ENCODE data around the gene TIMELESS.

The TIMELESS gene

GRCh38 chr12:56474389-56474788 is 25.2 kb upstream of the TIMELESS start:
- H2AFZ ChIP-seq (ENCODE audit: low read depth, low read length), result no peak overlapping the region
- no peak overlapping the region for H3K23ac ChIP-seq (ENCODE audit: low read length in 2 of 2)
- H4K8ac ChIP-seq (ENCODE audit: low read length), result no peak overlapping the region
- H3K4me1 ChIP-seq (ENCODE audit: control insufficient read depth, insufficient read depth, low read depth, low read length), result peaks cover 3% of the 10 kb centered on the region
- H3K27me3 ChIP-seq (ENCODE audit: control insufficient read depth in 1 of 2, insufficient read depth in 1 of 2, low read length in 2 of 2), result no peaks in the 10 kb centered on the region
- no peak overlapping the region for H2BK12ac ChIP-seq (ENCODE audit: low read length in 2 of 2)
- no peak overlapping the region for H3K9ac ChIP-seq (ENCODE audit: low read length)
- DNase-seq, result no peak
- H3K4me3 ChIP-seq (ENCODE audit: insufficient read depth in 1 of 2, low read depth in 1 of 2, low read length in 2 of 2), result no peak overlapping the region
- H3K14ac ChIP-seq (ENCODE audit: low read length in 2 of 2), result no peak overlapping the region
- H2BK15ac ChIP-seq (ENCODE audit: low read depth, poor library complexity, severe bottlenecking), result no peak overlapping the region
- H3K9me3 ChIP-seq (ENCODE audit: control insufficient read depth, low read length), result no peaks in the 10 kb centered on the region
- H3K18ac ChIP-seq (ENCODE audit: low read depth in 1 of 2, low read length in 2 of 2), result no peak overlapping the region
- H3K27ac ChIP-seq (ENCODE audit: low read length, poor library complexity, severe bottlenecking), result no peak overlapping the region
- H3K79me1 ChIP-seq (replicated peaks; ENCODE audit: low read length, poor library complexity, severe bottlenecking), result peaks cover 20% of the 10 kb centered on the region
- H3K4me2 ChIP-seq (ENCODE audit: low read length, poor library complexity, severe bottlenecking), result no peak overlapping the region
- no peak overlapping the region for H2BK120ac ChIP-seq (ENCODE audit: low read depth, low read length)
- H2BK5ac ChIP-seq (ENCODE audit: low read depth, low read length, poor library complexity, severe bottlenecking), result no peak overlapping the region
- H2AK5ac ChIP-seq (ENCODE audit: low read length, severe bottlenecking), result no peak overlapping the region
- H4K91ac ChIP-seq (ENCODE audit: low read length), result no peak overlapping the region
- H3K36me3 ChIP-seq (ENCODE audit: control insufficient read depth in 1 of 2, insufficient read depth in 2 of 2, low read depth in 1 of 2, low read length in 2 of 2), result peaks cover 15 to 34% of the 10 kb centered on the region in 2 experiments
- WGBS, result 97% methylated on average over 9 of the region's 9 CpGs
- H3K4ac ChIP-seq (ENCODE audit: low read depth in 1 of 2, low read length in 2 of 2), result no peak overlapping the region

- Histone ChIP-seq H2BK12ac (ENCODE audit: low read length in 2 of 2) (peak overlapping the region in 1 of 2 experiments; percentile 59), H3K18ac (ENCODE audit: low read depth in 1 of 2, low read length in 2 of 2) (no peak overlapping the region)
- 69% methylated on average over 19 of the region's 19 CpGs for WGBS
Measured at GRCh38 chr12:56469007-56469930, 20.0 kb upstream of the TIMELESS start.

GRCh38 chr12:56468216-56469006 is 19.2 kb upstream of the TIMELESS start, which contains the start of gene SPRYD4:
Gene SPRYD4, plus strand, starts transcription at chr12:56468578. Its CDS starts 14 bp downstream, at chr12:56468592.
- H3K9ac ChIP-seq (ENCODE audit: low read length), result peak within 1 kb of the TSS; percentile 94
- H4K8ac ChIP-seq (ENCODE audit: low read length), result peak within 1 kb of the TSS; percentile 88
- H3K27ac ChIP-seq (ENCODE audit: low read length, poor library complexity, severe bottlenecking), result peak within 1 kb of the TSS; percentile 73
- peaks cover 8% of the 10 kb centered on the region for H3K4me1 ChIP-seq (ENCODE audit: control insufficient read depth, insufficient read depth, low read depth, low read length)
- H2BK12ac ChIP-seq (ENCODE audit: low read length in 2 of 2), result peak within 1 kb of the TSS in 1 of 2 experiments; percentile 59
- 1% methylated on average over 43 of the region's 43 CpGs for WGBS
- no peak within 1 kb of the TSS for H2BK15ac ChIP-seq (ENCODE audit: low read depth, poor library complexity, severe bottlenecking)
- peak within 1 kb of the TSS in 1 of 2 experiments; percentile 86 for H3K23ac ChIP-seq (ENCODE audit: low read length in 2 of 2)
- peak within 1 kb of the TSS; percentile 36 for H2AK5ac ChIP-seq (ENCODE audit: low read length, severe bottlenecking)
- no peak within 1 kb of the TSS for H3K18ac ChIP-seq (ENCODE audit: low read depth in 1 of 2, low read length in 2 of 2)
- peak within 1 kb of the TSS; percentile 39 to 90 for H3K4ac ChIP-seq (ENCODE audit: low read depth in 1 of 2, low read length in 2 of 2)
- H3K4me2 ChIP-seq (ENCODE audit: low read length, poor library complexity, severe bottlenecking), result peak within 1 kb of the TSS; percentile 92
- H3K36me3 ChIP-seq (ENCODE audit: control insufficient read depth in 1 of 2, insufficient read depth in 2 of 2, low read depth in 1 of 2, low read length in 2 of 2), result peaks cover 9 to 28% of the 10 kb centered on the region in 2 experiments
- peak within 1 kb of the TSS; percentile 64 to 87 for H3K4me3 ChIP-seq (ENCODE audit: insufficient read depth in 1 of 2, low read depth in 1 of 2, low read length in 2 of 2)
- peak within 1 kb of the TSS; percentile 30 for H4K91ac ChIP-seq (ENCODE audit: low read length)
- H2BK5ac ChIP-seq (ENCODE audit: low read depth, low read length, poor library complexity, severe bottlenecking), result peak within 1 kb of the TSS; percentile 90
- H2AFZ ChIP-seq (ENCODE audit: low read depth, low read length), result peak within 1 kb of the TSS; percentile 58
- peak within 1 kb of the TSS; percentile 80 for H2BK120ac ChIP-seq (ENCODE audit: low read depth, low read length)
- H3K79me1 ChIP-seq (replicated peaks; ENCODE audit: low read length, poor library complexity, severe bottlenecking), result peaks cover 18% of the 10 kb centered on the region
- H3K14ac ChIP-seq (ENCODE audit: low read length in 2 of 2), result peak within 1 kb of the TSS in 1 of 2 experiments; percentile 55
- H3K27me3 ChIP-seq (ENCODE audit: control insufficient read depth in 1 of 2, insufficient read depth in 1 of 2, low read length in 2 of 2), result no peaks in the 10 kb centered on the region
- no peaks in the 10 kb centered on the region for H3K9me3 ChIP-seq (ENCODE audit: control insufficient read depth, low read length)
- peak; percentile 93 for DNase-seq

More at GRCh38 chr12:56469007-56469930, 20.0 kb upstream of the TIMELESS start:
- Histone ChIP-seq H2BK5ac (ENCODE audit: low read depth, low read length, poor library complexity, severe bottlenecking) (no peak overlapping the region), H3K9ac (ENCODE audit: low read length) (peak overlapping the region; percentile 94), H3K27me3 (ENCODE audit: control insufficient read depth in 1 of 2, insufficient read depth in 1 of 2, low read length in 2 of 2) (no peaks in the 10 kb centered on the region), H3K36me3 (ENCODE audit: control insufficient read depth in 1 of 2, insufficient read depth in 2 of 2, low read depth in 1 of 2, low read length in 2 of 2) (peaks cover 9 to 32% of the 10 kb centered on the region in 2 experiments), H2AFZ (ENCODE audit: low read depth, low read length) (peak overlapping the region; percentile 58), H3K79me1 (replicated peaks; ENCODE audit: low read length, poor library complexity, severe bottlenecking) (peaks cover 19% of the 10 kb centered on the region), H3K27ac (ENCODE audit: low read length, poor library complexity, severe bottlenecking) (no peak overlapping the region), H3K4ac (ENCODE audit: low read depth in 1 of 2, low read length in 2 of 2) (peak overlapping the region; percentile 39 to 90), H3K4me1 (ENCODE audit: control insufficient read depth, insufficient read depth, low read depth, low read length) (peaks cover 8% of the 10 kb centered on the region), H2BK15ac (ENCODE audit: low read depth, poor library complexity, severe bottlenecking) (no peak overlapping the region), H3K14ac (ENCODE audit: low read length in 2 of 2) (peak overlapping the region in 1 of 2 experiments; percentile 55), H4K8ac (ENCODE audit: low read length) (peak overlapping the region; percentile 88), H3K9me3 (ENCODE audit: control insufficient read depth, low read length) (no peaks in the 10 kb centered on the region), H3K4me3 (ENCODE audit: insufficient read depth in 1 of 2, low read depth in 1 of 2, low read length in 2 of 2) (peak overlapping the region; percentile 64 to 87), H3K23ac (ENCODE audit: low read length in 2 of 2) (no peak overlapping the region), H2BK120ac (ENCODE audit: low read depth, low read length) (no peak overlapping the region), H2AK5ac (ENCODE audit: low read length, severe bottlenecking) (peak overlapping the region; percentile 36), H3K4me2 (ENCODE audit: low read length, poor library complexity, severe bottlenecking) (peak overlapping the region; percentile 92), H4K91ac (ENCODE audit: low read length) (peak overlapping the region; percentile 30)
- DNase-seq, result no peak

Measured in mesenchymal stem cell (in vitro differentiated cells and primary cell).